HK-2 (cell line): ENCODE measurements around the gene SLC7A6.

Source experiments
- DNase-seq: peaks from one replicate; pipeline ENCODE4 v3.0.0-alpha.2; 2018; ENCODE audit not compliant: unreplicated experiment

Gene SLC7A6

DNA sequence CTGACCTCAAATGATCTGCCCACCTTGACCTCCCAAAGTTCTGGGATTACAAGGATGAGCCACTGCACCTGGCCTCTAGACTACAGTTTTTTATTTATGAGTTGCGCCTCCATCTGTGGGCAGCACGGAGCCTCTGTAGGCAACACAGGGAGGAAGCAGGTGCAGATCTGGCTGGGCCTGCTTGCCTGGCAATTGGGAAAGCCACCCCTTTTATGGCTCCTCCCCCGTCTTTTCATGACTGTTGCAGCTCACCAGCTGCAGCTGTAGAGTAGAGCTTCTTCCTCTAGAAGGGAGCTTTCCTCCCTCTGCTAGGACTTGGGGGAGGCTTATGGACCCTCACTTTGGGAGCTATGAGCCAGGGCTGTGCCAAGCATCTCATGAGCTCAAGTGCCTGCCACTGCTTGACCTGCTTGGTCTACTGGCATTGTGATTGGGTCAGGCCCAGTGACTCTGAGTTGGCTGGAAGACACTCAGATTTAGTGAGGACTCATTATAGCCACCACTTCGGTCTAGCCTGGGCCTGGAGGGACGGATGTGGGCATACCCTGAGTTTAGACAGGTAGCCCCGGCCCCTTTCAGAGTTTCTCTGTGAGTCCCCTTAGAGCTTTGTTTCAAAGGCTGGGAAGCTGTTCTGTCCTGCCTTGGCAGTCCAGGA is 6.9 kb upstream of the SLC7A6 start:
- DNase-seq: peak; percentile 47

DNA sequence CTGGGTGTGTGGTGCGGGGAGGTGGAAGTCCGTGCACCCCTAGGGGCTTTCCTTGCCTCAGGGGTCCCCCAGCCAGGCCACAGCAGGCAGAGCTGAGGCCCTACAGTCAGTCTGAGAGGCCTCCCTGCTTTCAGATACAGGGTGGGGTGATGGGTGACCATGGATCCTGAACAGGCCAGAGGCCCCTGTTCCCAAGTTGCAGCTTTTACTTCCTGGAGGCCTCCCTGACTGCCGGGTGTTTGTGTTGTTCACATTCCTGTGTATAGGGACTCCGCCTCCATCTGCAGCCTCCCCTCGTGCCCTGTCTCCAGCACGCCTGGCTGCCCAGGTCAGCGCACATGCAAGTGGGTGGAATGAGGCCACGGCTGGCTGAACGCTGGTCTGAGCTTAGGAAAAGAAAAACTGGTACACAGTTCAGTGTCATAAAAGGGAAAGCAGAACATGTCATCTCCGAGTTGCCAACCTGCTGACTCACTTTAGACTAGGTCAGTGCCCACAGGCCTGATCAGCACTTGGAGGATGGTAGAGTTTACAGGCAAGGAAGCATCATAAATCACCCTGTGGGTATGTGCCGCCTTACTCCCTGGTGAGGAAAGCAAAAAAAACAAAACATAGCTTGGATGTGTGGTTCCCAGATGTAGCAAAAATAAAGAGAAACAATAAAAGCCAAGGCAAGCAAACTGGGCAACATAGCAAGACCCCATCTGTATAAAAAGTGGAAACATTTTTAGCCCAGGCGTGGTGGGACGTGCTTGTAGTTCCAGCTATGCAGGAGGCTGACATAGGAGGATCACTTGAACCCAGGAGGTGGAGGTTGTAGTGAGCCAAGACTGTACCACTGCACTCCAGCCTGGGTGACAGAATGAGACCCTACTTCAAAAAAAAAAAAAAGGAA is 6.2 kb upstream of the SLC7A6 start:
- DNase-seq: peak; percentile 98

- DNase-seq: no peak
Measured at GRCh38 chr16:68259007-68259825, 5.1 kb upstream of the SLC7A6 start.

GRCh38 chr16:68263559-68264127 is 683 bp upstream of the SLC7A6 start:
- no peak for DNase-seq

- DNase-seq: peak; percentile 87
Measured at GRCh38 chr16:68265078-68265920, 973 bp downstream of the SLC7A6 start.

GRCh38 chr16:68267612-68268405 is 3.5 kb downstream of the SLC7A6 start:
- no peak for DNase-seq

- no peak for DNase-seq
Measured at GRCh38 chr16:68269793-68270192, 5.5 kb downstream of the SLC7A6 start.

DNA sequence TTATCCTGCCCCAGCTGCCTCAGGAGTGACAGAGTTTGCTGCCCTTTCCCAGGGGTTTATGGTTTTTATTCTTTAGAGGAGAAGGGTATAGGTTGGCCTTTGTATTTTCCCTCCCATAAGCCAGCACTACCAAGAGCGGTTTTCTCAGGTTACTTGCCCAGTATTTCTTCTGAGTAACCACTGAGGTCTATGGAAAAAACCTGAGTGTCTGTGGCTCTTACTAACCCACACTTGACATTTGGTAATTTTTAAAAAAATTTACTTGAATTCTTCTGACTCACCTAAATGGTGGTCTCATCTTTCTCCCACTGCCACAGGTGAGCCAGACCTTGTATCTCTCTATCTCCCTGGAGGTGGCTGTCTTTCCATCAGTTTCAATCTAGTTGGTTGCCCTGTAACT is 6.0 kb downstream of the SLC7A6 start:
- DNase-seq: no peak

DNA sequence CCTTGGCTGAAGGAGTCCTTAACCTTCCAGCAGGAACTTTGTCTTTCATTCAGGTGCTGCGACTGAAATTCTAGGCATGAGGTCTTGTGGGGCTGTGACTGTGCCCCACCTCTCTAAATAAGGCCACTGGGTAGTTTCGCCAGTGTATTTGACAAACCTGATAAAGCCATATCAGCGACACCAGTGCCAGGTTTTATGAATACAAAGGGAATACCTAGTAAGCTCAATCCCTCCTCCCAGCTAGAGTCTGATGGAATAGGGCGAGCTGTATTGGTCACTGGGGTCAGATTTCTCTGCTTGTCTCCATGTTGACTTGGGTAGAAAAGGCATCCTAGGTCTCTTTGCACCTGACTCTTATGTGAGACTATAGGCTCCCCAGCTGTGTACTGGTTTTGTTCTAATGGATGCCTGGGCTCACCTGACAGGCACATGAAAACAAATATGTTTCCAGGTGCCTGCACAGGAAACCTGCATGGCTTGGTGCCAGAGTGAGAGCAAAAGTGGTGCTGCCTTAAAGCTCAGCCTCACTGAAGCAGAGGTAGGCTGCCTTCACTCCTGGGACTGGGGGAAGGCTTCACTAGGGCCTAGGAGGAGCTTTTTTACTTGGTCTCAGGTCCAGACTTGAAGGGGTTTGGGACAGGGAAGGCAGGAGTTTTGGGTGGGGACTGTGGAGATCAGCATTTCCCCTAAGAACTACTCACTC is 8.3 kb downstream of the SLC7A6 start:
- no peak for DNase-seq

DNA sequence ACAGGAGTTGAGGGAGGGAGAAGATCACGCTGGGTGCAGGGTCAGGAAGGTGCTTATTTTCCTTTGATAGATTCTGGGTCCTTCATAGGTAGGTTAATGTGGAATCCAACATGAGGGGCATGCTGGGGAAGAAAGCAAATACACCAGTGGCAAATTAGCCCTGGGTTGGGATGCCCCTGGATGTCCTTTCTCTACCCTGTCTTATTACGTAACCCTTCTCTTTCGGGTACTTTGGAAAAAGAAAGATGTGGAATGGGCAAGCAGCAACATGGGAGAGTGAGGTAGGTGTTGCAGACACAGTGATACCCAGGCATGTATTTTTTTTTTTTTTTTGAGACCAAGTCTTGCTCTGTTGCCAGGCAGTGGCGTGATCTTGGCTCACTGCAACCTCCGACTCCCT is 9.1 kb downstream of the SLC7A6 start:
- DNase-seq: no peak

DNA sequence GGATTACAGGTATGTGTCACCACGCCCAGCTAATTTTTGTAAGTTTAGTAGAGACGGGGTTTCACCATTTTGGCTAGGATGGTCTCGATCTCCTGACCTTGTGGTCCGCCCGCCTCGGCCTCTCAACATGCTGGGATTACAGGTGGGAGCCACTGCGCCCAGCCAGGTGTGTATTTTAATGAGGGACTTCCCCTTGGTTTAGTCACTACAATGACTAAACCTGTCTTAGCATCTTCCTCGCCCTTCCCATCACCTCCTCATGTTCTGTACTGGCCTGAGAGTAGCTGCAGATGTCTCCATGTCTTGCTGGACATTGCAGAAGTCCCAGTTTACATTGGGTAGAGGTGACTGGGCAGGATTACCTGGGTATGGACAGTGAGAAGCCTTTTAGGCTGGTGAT is 9.6 kb downstream of the SLC7A6 start:
- no peak for DNase-seq

DNA sequence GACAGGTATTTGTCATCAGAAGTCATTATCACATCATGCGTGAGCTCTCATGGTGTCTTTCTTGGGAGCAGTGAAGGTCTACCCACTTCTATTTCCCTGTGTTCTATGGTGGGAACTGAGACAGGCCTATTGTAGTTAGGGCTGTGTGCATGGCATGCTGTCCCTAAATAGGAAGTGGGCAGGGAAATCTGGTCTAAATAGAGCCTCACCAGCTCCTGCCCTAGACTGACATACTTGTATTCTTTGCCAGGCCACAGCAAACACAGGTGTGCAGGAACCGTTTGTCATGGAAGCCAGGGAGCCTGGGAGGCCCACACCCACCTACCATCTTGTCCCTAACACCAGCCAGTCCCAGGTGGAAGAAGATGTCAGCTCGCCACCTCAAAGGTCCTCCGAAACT is 10.1 kb downstream of the SLC7A6 start:
- no peak for DNase-seq

DNA sequence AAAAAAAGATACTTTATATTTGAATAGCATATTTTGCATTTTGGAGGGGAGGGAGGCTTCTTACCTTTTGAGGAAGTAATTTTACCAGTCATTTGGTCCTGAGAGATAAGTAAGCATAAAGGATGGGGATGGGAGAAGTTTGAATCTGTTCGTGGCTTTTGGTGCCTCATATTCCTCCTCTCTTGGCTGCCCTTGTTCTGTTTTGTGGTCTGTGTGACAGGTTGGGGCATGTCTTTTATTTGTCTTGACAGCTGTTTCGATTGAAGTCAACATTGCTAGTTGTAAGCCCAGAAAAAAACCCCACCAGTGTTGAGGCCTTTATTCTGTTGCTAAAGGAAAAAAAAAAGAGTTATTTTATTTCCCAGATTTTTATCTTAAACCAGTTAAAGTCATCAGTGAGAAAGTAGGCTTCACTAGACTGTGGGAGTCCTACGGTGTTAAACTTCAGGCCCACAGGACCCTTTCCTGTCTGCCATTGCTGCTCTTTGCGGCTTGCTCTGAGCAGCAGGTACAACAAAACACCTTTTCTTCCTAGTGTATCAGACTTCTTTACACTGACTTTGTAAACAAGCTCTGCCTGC is 11.4 kb downstream of the SLC7A6 start:
- DNase-seq: no peak

- DNase-seq: no peak
Measured at GRCh38 chr16:68276223-68276622, 11.9 kb downstream of the SLC7A6 start.

DNA sequence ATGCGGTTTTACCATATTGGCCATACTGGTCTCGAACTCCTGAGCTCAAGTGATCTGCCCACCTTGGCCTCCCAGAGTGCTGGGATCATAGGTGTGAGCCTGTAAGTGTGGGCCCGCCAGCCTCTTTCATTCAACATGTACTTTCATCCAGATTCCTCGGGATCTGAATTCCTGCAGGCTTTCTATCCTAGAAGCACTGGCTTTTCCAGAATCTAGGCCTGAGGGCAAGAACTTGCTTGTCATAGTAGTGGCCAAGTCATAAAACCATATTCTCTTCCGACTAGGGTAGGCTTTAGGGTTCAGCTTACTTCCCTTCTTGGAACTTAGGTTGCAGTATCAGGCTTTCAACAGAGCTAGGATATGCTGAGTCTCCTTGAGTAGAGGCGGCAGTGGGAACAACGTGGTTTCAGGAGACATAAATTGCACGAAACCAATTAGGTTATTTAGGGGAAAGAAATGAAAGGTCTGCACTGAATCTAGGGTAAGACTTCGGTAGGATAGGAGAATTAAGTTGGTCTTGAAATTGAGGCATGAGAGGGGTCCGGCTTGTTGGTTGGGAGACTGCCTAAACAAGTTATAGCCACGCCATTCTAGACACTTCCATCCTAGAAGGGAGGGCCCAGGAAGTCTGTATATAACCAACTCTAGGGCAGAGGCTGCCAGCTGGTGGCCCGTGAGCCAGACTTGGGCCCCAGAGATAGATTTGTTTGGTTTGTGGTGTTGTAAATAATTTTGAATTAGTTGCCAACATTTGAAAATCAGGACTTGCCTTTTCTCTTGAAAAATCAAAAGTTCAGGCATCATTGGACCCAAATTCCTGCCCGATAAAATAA is 15.6 kb downstream of the SLC7A6 start:
- no peak for DNase-seq

DNA sequence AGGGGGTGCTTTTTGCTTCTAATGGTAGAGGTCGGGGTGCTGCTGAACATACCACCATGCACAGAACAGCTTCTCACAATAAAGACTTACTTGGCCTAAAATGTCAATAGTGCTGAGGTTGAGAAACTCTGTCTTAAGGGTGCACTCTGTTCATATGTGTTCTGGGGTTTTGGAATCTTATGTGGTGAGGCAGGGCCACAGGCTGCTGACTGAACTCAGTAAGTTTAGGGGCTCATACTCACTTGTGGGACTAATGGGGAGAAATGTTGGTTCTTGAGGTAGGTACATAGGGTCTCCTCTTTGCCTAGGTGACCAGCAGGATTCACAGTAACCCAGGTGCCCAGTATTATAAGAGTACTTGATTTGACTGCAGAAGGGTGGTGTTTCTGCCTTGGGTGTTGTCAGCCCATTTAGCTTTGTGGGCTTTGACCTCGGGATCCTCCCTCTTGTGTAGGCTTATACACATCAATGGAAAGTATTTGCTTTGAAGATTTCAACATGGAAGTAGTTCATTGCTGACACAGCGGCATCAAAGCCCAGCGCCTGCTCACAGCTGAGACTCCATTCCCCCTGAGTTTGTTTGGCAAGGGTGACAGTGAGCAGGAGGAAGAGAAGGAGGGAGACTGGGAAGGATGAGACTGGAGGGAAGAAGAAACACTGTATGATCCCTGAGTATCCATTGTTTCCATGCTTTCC is 17.2 kb downstream of the SLC7A6 start:
- DNase-seq: no peak

DNA sequence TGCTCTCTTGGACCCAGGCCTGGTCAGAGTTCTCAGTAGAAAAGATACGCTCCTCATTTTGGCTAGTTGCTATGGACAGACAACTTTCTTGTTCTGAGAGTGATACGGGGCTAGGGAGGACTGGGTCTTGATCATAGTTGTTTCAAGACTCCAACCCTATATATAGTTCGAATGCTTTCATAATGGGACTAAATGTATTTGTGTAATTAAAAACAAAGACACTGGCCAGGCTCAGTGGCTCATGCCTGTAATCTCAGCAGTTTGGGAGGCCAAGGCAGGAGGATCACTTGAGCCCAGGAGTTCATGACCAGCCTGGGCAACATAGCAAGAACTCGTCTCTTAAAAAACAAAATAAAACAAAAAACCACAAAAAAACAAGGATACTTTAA is 17.7 kb downstream of the SLC7A6 start:
- DNase-seq: no peak

- DNase-seq: no peak
Measured at GRCh38 chr16:68283346-68283745, 19.0 kb downstream of the SLC7A6 start.
